ENCODE results near the gene RXRA.

RXRA gene

DNA sequence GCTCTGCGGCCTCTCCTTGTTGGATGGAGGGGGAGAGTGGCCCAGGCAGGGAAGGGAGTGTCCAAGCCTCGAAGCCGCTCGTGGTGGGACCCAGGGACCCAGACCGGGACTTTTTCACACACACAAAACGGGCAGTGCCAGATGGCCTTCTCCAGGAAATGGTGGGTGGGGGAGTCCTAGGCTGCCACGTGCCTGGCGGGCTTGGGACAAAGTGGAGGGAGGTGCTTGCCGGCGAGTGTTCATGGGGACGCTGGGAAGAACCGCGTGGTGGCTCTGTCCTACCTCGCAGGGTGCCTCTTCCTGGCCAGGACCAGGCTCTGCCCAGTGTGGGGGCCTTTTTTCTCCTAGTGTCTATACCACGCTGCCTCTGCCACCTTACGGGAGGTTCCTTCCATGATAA lies 160.3 kb downstream of the RXRA start:
- Histone ChIP-seq H4K20me1 (ENCODE audit: insufficient read depth, low read length) (no peaks in the 10 kb centered on the region), H3K4me3 (ENCODE audit: low read depth, low read length, poor library complexity, severe bottlenecking) (no peak overlapping the region), H2AFZ (ENCODE audit: low read length) (no peak overlapping the region), H3K36me3 (ENCODE audit: insufficient read depth, low read length) (no peaks in the 10 kb centered on the region), H3K9ac (ENCODE audit: low read length) (no peak overlapping the region), H3K4me2 (ENCODE audit: low read length) (no peak overlapping the region), H3K27ac (ENCODE audit: low read depth, low read length, poor library complexity, severe bottlenecking) (no peak overlapping the region), H3K9me3 (ENCODE audit: low read length) (no peaks in the 10 kb centered on the region), H3F3A (ENCODE audit: insufficient read depth, low read length) (no peaks in the 10 kb centered on the region), H3K79me2 (ENCODE audit: insufficient read depth, low read length) (no peaks in the 10 kb centered on the region), H3K9me2 (ENCODE audit: low read depth, low read length) (no peaks in the 10 kb centered on the region), H3K4me1 (ENCODE audit: insufficient read depth, low read length, severe bottlenecking) (no peaks in the 10 kb centered on the region), H3K27me3 (ENCODE audit: insufficient read depth, low read length) (no peaks in the 10 kb centered on the region)
- TF ChIP-seq EZH2 (IDR thresholded peaks at IDR 0.05; ENCODE audit: borderline replicate concordance, low read length) (no peak), CTCF (IDR thresholded peaks at IDR 0.05; ENCODE audit: low read length) (no peak)
